Thyroid gland (tissue), 4 donors: ENCODE results near the gene ST8SIA3.

ENCODE experiments used
- POLR2A ChIP-seq, 2 donors: fragments of 450-650 bp; IDR thresholded peaks; one replicate each; pipeline ENCODE4 v1.6.1; 2017; ENCODE audit warnings: antibody characterized with exemption in 2 of 2, mild to moderate bottlenecking in 2 of 2, moderate library complexity in 1 of 2
- TF ChIP-seq, protein P1 (sequence below), 6 experiments: fragments of 200-600 bp in 3 of 6; fragments of 450-650 bp in 3 of 6; sonication (generic) in 3 of 6; IDR thresholded peaks; one replicate each; pipeline ENCODE4 v1.5.1; 2016 to 2019; ENCODE audit warnings: antibody characterized with exemption in 6 of 6, mild to moderate bottlenecking in 2 of 6, inconsistent platforms in 1 of 6, moderate library complexity in 1 of 6

DNA sequence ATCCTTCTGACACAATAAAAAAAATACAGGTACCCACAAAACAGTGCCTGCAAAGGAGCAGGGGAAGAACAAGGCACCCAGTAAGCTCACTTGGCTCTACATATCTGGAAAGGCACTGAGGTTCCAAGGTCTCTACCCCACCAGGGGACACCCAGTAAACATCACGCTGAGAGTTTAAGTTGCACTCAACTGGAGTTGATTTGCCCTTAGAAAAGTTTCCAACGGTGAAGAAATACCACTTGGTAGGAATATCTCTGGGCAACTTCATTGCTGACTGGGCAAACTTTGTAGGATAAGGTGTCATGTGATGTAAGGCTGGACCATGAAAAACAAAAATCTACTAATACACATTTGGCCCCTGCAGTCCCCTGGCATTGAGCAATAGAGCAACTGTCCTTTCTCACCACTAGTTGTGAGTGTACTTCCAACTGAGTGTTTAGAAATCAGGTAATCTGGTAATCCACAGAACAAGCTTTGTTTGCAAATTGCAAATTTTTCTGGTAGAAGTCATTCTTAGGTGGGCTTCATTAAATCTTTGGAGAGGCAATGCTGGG is 14.2 kb downstream of the ST8SIA3 start:
- TF ChIP-seq, protein P1, sequence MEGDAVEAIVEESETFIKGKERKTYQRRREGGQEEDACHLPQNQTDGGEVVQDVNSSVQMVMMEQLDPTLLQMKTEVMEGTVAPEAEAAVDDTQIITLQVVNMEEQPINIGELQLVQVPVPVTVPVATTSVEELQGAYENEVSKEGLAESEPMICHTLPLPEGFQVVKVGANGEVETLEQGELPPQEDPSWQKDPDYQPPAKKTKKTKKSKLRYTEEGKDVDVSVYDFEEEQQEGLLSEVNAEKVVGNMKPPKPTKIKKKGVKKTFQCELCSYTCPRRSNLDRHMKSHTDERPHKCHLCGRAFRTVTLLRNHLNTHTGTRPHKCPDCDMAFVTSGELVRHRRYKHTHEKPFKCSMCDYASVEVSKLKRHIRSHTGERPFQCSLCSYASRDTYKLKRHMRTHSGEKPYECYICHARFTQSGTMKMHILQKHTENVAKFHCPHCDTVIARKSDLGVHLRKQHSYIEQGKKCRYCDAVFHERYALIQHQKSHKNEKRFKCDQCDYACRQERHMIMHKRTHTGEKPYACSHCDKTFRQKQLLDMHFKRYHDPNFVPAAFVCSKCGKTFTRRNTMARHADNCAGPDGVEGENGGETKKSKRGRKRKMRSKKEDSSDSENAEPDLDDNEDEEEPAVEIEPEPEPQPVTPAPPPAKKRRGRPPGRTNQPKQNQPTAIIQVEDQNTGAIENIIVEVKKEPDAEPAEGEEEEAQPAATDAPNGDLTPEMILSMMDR (IDR thresholded peaks at IDR 0.05), result no peak
- no peak for TF ChIP-seq POLR2A (IDR thresholded peaks at IDR 0.05)
